GM12872 (cell line): ENCODE data around the gene KTN1.

Experiments used
- CTCF ChIP-seq: IDR thresholded peaks from 3 replicates; pipeline ENCODE4 v1.5.1; 2011; ENCODE audit warnings: low read depth, mild to moderate bottlenecking, low read length, moderate library complexity; ENCODE audit not compliant: insufficient read depth

Gene KTN1

DNA sequence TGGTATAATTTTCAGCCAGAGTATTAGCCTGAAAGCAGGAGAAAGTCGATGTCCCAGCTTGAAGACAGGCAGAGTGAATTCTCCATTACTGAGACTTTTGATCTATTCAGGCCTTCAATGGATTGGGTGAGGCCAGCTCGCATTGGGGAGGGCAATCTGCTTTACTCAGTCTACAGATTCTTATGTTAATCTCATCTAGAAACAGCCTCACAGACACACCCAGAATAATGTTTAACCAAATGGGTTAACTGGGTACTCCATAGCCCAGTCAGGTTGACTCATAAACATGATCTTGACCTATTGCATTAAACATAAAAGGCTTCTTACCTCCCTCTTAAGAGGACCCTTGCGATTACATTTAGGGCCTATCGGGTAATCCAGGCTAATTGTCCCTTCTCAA is 118.0 kb downstream of the KTN1 start:
- no peak for TF ChIP-seq CTCF

GRCh38 chr14:55699131-55700057 is 119.4 kb downstream of the KTN1 start:
- no peak for TF ChIP-seq CTCF

- TF ChIP-seq CTCF: no peak
Observed at GRCh38 chr14:55701638-55702037, 121.6 kb downstream of the KTN1 start.

GRCh38 chr14:55702511-55702910 is 122.5 kb downstream of the KTN1 start:
- TF ChIP-seq CTCF: no peak

DNA sequence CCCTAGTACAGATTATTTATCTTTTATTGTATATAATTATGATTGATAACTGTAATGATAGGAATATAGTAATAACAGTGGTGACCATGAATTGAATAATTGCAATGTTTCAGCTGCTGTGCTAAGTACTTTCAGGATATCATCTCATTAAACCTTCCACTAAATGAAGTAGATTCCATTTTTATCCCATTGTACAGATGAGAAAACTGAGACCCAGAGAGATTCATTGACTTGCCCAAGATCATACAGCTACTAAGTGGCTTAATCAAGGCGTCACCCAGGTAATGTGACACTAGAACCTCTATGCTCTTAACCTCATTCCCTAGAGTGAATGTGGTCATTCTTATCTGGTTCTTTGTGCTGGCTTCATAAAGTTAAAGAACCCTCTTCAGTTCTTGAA is 124.6 kb downstream of the KTN1 start:
- TF ChIP-seq CTCF: no peak

GRCh38 chr14:55705651-55706364 is 125.8 kb downstream of the KTN1 start:
- TF ChIP-seq CTCF: no peak

GRCh38 chr14:55706365-55706684 is 126.3 kb downstream of the KTN1 start:
- TF ChIP-seq CTCF: no peak
